Upper lobe of left lung (tissue), 6 donors: ENCODE results near the gene PAM. TPM values are rescaled to one million over a fixed set of nuclear protein-coding genes. Genes with fewer than 3 reads are reported as not detected.
A peak's percentile ranks its signal among the peaks of the same experiment; 100 is the strongest.

Experiments
- ATAC-seq, 2 donors: fragments of 200-7000 bp; cut with Tn5 transposase; one replicate each; pipeline ENCODE4 v1.9.1; 2022; ENCODE audit warnings: mild to moderate bottlenecking in 2 of 2, moderate library complexity in 2 of 2; ENCODE audit not compliant: low FRiP score in 2 of 2
- DNase-seq, 2 donors: peaks; one replicate each; pipeline ENCODE4 v3.0.0-alpha.2; 2019 to 2020
- H3K27ac ChIP-seq, 4 donors: fragments of 200-600 bp; sonication (generic); one replicate each; pipeline ENCODE4 v1.5.1; 2016 to 2019
- H3K27me3 ChIP-seq, 4 donors: fragments of 200-600 bp; sonication (generic); one replicate each; pipeline ENCODE4 v1.5.1; 2017 to 2019
- H3K36me3 ChIP-seq, 4 donors: fragments of 200-600 bp; sonication (generic); one replicate each; pipeline ENCODE4 v1.5.1; 2016 to 2019
- H3K4me1 ChIP-seq, 4 donors: fragments of 200-600 bp; sonication (generic); one replicate each; pipeline ENCODE4 v1.5.1; 2018 to 2019
- H3K4me3 ChIP-seq, 4 donors: fragments of 200-600 bp; sonication (generic); one replicate each; pipeline ENCODE4 v1.5.1; 2017 to 2019; ENCODE audit warnings: mild to moderate bottlenecking in 2 of 4, moderate library complexity in 1 of 4
- H3K9me3 ChIP-seq, 4 donors: fragments of 200-600 bp; sonication (generic); one replicate each; pipeline ENCODE4 v1.5.1; 2018 to 2019
- EP300 ChIP-seq, 4 donors: sonication (generic); formaldehyde crosslinking; IDR thresholded peaks; one replicate each; pipeline ENCODE4 v1.5.1; 2017; ENCODE audit warnings: antibody characterized with exemption in 4 of 4, control low read depth in 2 of 4
- POLR2A ChIP-seq, 4 donors: fragments of 450-650 bp; IDR thresholded peaks; one replicate each; pipeline ENCODE4 v1.5.1; 2016 to 2017; ENCODE audit warnings: antibody characterized with exemption in 4 of 4, mild to moderate bottlenecking in 2 of 4
- POLR2AphosphoS5 ChIP-seq, 2 donors: sonication (generic); formaldehyde crosslinking; IDR thresholded peaks; one replicate each; pipeline ENCODE4 v1.5.1; 2017; ENCODE audit warnings: antibody characterized with exemption in 2 of 2
- WGBS, 2 donors: methylation state at CpG; one replicate each; pipeline ENCODE4 v1.1.5; 2017 to 2018; 5-methylcytosine and 5-hydroxymethylcytosine counted together
- total RNA-seq, 6 donors: library from RNA; depleted of rRNA in 4 of 6; stranded (reverse); fragments of >200 nt in 4 of 6; gene quantifications; one replicate each; pipeline versions ENCODE4 v1.1.0 to v1.2.1, GENCODE V29; 2016 to 2021
- TF ChIP-seq, protein P1 (sequence below), 6 experiments: fragments of 450-650 bp in 4 of 6; fragments of 200-600 bp in 2 of 6; sonication (generic) in 2 of 6; IDR thresholded peaks; one replicate each; pipeline ENCODE4 v1.5.1; 2016 to 2019; ENCODE audit warnings: antibody characterized with exemption in 6 of 6
- donor health status: DM: no; HTN: no; CAD: no; lungs with moderate emphysema.
- donor health status: DM: no; HTN: yes; CAD: no; lungs with severe emphysema.

PAM gene
- total RNA-seq, 6 donors from 2014 or later = 91.1 to 428 (median 212) TPM

DNA sequence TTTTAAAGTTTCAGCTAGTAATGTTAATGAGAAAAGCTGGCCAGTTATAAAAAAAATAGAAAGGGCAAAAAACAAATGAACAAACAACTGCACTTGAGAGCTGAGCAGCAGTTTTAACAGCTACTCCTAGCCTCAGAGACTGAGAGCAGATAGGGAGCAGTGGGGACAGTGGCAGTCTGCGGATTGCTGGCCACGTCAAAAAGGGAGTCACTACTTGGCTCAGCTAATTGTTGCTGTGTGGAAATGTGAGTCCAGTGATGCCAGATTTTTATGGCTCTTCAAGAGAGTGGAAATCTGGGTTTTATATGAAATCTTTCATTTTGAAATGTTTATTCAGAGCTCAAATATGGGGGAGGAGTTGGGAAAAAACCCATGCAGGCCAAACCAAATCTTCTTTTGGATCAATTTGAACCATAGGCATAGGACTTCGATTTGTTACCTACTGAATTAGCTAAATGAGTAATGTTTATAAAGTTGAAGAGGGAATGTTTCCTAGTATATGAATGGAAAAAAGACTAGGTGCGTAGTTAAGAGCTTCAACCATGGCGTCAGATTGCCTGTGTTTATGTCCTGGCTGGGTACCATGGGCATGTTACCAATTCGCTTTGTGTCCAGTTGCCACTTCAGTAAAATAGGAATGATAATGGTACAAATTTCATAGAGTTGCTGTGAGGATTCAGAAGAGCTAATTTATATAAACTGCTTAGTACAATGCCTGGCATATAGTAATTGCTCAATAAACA lies 102.1 kb downstream of the PAM start:
- H3K27ac ChIP-seq = no peak overlapping the region
- DNase-seq (no peak), ATAC-seq (peak in 1 of 2 donors; percentile 90)
- H3K4me1 ChIP-seq = no peaks in the 10 kb centered on the region
- H3K36me3 ChIP-seq = no peaks in the 10 kb centered on the region
- 91 to 94% methylated on average over 6 of the region's 6 CpGs for WGBS, 2 donors
- no peak for TF ChIP-seq EP300 (IDR thresholded peaks at IDR 0.05)
- TF ChIP-seq, protein P1, sequence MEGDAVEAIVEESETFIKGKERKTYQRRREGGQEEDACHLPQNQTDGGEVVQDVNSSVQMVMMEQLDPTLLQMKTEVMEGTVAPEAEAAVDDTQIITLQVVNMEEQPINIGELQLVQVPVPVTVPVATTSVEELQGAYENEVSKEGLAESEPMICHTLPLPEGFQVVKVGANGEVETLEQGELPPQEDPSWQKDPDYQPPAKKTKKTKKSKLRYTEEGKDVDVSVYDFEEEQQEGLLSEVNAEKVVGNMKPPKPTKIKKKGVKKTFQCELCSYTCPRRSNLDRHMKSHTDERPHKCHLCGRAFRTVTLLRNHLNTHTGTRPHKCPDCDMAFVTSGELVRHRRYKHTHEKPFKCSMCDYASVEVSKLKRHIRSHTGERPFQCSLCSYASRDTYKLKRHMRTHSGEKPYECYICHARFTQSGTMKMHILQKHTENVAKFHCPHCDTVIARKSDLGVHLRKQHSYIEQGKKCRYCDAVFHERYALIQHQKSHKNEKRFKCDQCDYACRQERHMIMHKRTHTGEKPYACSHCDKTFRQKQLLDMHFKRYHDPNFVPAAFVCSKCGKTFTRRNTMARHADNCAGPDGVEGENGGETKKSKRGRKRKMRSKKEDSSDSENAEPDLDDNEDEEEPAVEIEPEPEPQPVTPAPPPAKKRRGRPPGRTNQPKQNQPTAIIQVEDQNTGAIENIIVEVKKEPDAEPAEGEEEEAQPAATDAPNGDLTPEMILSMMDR (IDR thresholded peaks at IDR 0.05) = no peak
- TF ChIP-seq POLR2AphosphoS5 (IDR thresholded peaks at IDR 0.05) = no peak
- no peak for TF ChIP-seq POLR2A (IDR thresholded peaks at IDR 0.05)
- H3K27me3 ChIP-seq = no peaks in the 10 kb centered on the region
- H3K4me3 ChIP-seq = no peak overlapping the region
- no peaks in the 10 kb centered on the region for H3K9me3 ChIP-seq

DNA sequence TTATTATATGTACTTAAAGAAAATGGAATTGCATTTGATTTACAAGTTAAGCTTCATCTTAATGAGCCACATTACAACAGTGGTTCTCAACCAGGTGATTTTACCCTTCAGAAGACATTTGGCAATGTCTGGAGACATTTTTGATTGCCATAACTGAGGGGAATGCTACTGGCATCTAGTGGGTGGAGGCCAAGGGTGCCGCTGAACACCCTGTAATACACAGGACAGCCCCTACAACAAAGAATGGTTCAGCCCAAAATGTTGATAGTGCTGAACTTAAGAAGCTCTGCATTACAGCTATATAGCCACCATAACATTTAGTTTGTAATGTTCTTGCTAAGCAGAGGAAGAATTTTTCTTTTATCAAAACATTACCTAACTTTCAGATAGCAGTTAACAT lies 103.1 kb downstream of the PAM start:
- Histone ChIP-seq H3K27ac (no peak overlapping the region), H3K36me3 (no peaks in the 10 kb centered on the region)

DNA sequence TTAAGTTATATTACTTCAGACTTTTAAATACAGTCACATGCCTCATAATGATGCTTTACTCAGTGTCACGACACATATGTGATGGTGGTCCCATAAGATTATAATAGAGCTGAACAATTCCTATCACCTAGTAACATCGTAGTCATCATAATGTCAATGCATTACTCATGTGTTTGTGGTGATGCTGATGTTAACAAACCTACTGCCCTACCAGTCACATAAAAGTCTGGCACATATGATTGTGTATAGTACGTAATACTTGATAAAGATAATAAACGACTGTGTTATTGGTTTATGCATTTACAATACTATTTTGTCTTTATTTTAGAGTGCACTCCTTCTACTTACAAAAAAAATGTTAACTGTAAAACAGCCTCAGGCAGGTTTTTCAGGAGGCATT lies 103.7 kb downstream of the PAM start:
- Histone ChIP-seq H3K9me3 (no peaks in the 10 kb centered on the region), H3K27me3 (no peaks in the 10 kb centered on the region), H3K4me3 (no peak overlapping the region), H3K27ac (no peak overlapping the region), H3K4me1 (peaks cover 0 to 2% (median 1%) of the 10 kb centered on the region in 4 donors), H3K36me3 (no peaks in the 10 kb centered on the region)
- TF ChIP-seq EP300 (IDR thresholded peaks at IDR 0.05) (no peak), POLR2A (IDR thresholded peaks at IDR 0.05) (no peak)
- TF ChIP-seq, protein P1 (IDR thresholded peaks at IDR 0.05) = no peak
- no peak for DNase-seq
- 84 to 90% methylated on average over 4 of the region's 4 CpGs for WGBS, 2 donors
- ATAC-seq = no peak

More for the DNA sequence above, 103.1 kb downstream of the PAM start:
- H3K4me1 ChIP-seq = peaks cover 0 to 2% (median 0%) of the 10 kb centered on the region in 4 donors
- no peaks in the 10 kb centered on the region for H3K27me3 ChIP-seq
- ATAC-seq = no peak
- TF ChIP-seq EP300 (IDR thresholded peaks at IDR 0.05) = no peak
- TF ChIP-seq, protein P1 (IDR thresholded peaks at IDR 0.05) = no peak
- TF ChIP-seq POLR2AphosphoS5 (IDR thresholded peaks at IDR 0.05) = no peak
- no peak for TF ChIP-seq POLR2A (IDR thresholded peaks at IDR 0.05)
- no peak overlapping the region for H3K4me3 ChIP-seq
- H3K9me3 ChIP-seq = no peaks in the 10 kb centered on the region
- WGBS, 2 donors = 89 to 100% methylated on average over 1 of the region's 1 CpG
- DNase-seq = no peak

DNA sequence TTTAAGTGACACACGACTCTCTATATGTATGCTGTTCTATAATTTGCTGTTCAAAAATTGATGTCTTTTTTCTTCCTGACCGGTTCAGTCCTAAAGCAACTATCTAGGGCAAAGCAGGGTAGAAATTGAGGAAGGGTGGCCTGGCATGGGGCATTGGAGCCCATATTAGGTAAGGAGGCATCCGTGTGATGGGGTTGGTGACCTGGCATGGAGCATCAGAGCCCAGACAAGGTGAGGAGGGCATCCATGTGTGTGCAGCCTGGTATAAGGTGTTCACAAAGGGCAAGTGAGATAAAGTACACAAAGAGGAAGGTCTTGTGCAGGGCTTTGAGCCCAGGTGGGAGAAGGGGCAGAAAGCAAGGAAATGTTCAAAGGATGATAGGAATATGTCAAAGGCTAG lies 104.9 kb downstream of the PAM start:
- 93 to 99% methylated on average over 3 of the region's 3 CpGs for WGBS, 2 donors

More for the DNA sequence above, 104.9 kb downstream of the PAM start:
- no peak for ATAC-seq
- TF ChIP-seq, protein P1 (IDR thresholded peaks at IDR 0.05) = no peak
- H3K4me3 ChIP-seq = no peak overlapping the region
- no peaks in the 10 kb centered on the region for H3K9me3 ChIP-seq
- no peaks in the 10 kb centered on the region for H3K36me3 ChIP-seq
- DNase-seq = no peak
- H3K4me1 ChIP-seq = peaks cover under 1 to 15% (median 10%) of the 10 kb centered on the region in 4 donors
- H3K27ac ChIP-seq = no peak overlapping the region
- no peaks in the 10 kb centered on the region for H3K27me3 ChIP-seq
